A673 (cell line): ENCODE results near the gene ATP6V0E1.

ENCODE experiments used
- EZH2 ChIP-seq: fragments of 200-600 bp; sonication (generic); IDR thresholded peaks from 2 replicates; pipeline ENCODE4 v1.6.1; 2017; ENCODE audit warnings: borderline replicate concordance, low read depth, mild to moderate bottlenecking, mixed read lengths, antibody characterized with exemption, low read length; ENCODE audit not compliant: poor library complexity, severe bottlenecking
- TF ChIP-seq, protein P1 (sequence below): fragments of 300-800, 200-600 bp; sonication (generic); conservative IDR thresholded peaks from 2 replicates; pipeline ENCODE4 v1.5.1; 2017; ENCODE audit warnings: low read depth, mild to moderate bottlenecking, antibody characterized with exemption, low read length, moderate library complexity, mixed read lengths

DNA sequence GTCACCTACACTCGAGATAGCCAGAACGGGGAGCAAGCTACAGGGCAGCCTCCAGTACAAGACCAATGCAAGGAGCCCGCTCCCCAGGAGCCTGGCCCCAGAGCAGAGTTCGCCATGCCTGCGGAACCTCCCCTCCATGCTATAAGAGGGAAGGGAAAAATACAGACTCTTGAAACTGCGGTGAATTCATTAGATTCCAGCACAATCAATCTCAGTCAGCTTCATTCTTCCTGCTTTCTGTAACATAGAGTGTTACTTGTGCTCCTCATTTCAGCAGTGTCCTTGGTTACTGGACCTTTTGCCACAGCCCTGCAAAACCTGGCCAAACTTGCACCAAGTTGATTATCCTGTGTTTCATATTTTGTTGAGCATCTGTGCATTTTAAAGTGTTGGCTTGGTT is 50.4 kb downstream of the ATP6V0E1 start:
- TF ChIP-seq, protein P1, sequence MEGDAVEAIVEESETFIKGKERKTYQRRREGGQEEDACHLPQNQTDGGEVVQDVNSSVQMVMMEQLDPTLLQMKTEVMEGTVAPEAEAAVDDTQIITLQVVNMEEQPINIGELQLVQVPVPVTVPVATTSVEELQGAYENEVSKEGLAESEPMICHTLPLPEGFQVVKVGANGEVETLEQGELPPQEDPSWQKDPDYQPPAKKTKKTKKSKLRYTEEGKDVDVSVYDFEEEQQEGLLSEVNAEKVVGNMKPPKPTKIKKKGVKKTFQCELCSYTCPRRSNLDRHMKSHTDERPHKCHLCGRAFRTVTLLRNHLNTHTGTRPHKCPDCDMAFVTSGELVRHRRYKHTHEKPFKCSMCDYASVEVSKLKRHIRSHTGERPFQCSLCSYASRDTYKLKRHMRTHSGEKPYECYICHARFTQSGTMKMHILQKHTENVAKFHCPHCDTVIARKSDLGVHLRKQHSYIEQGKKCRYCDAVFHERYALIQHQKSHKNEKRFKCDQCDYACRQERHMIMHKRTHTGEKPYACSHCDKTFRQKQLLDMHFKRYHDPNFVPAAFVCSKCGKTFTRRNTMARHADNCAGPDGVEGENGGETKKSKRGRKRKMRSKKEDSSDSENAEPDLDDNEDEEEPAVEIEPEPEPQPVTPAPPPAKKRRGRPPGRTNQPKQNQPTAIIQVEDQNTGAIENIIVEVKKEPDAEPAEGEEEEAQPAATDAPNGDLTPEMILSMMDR, result no peak
- no peak for TF ChIP-seq EZH2
